ENCODE results near the gene MTCL1.

The MTCL1 gene

DNA sequence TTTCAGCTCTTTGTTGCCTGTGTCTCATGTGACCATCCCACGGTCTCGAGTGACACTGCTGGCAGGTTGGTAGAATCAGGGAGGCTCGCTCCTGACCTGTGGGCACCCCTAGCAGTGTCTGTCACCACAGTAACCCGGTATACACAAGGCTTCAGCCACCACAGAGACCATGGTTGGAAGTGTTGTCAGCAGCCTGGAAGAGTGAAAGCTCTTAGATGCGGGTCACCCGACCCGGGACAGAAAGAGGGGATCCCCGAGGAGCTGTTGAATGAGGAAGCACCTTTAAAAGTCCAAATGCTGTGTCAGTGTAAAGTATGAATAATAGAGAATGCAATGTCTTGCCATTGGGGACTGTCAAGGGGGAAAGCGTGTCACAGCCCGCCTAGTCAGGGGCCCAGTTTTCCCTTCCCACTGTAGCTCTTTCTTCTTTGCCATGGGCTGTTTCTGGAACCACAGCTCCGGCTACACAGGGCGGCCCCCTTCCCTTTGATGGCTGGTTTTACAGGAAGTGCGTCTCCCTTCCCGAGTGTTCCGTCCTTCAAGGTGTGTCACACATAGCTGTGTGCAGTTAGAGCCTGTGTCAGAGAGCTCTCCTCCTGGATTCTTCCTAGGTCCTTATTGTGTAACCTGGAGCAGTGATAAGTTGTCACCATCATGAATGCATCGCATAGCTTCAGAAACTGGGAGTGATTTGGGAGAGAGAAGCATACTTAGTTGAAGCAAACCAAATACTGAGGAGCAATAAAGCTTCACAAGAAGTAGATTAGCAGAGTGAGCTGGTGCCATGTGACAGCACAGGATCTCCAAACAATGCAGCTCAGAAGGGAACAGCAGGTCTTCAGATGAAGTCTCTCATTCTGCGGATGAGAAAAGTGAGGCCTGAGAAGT, 81.4 kb downstream of the MTCL1 start:
- TF ChIP-seq TAF1 (IDR thresholded peaks at IDR 0.05; ENCODE audit: borderline replicate concordance, insufficient read depth, low read length) (no peak), SIN3A (IDR thresholded peaks at IDR 0.05; ENCODE audit: borderline replicate concordance, insufficient read depth, low read length) (no peak), FOXP2 (optimal IDR thresholded peaks at IDR 0.05; ENCODE audit: borderline replicate concordance, extremely low read depth, extremely low read length, insufficient read depth) (no peak), POLR2AphosphoS5 (IDR thresholded peaks at IDR 0.05; ENCODE audit: low read depth, low read length) (no peak)
- TF ChIP-seq, protein P1, sequence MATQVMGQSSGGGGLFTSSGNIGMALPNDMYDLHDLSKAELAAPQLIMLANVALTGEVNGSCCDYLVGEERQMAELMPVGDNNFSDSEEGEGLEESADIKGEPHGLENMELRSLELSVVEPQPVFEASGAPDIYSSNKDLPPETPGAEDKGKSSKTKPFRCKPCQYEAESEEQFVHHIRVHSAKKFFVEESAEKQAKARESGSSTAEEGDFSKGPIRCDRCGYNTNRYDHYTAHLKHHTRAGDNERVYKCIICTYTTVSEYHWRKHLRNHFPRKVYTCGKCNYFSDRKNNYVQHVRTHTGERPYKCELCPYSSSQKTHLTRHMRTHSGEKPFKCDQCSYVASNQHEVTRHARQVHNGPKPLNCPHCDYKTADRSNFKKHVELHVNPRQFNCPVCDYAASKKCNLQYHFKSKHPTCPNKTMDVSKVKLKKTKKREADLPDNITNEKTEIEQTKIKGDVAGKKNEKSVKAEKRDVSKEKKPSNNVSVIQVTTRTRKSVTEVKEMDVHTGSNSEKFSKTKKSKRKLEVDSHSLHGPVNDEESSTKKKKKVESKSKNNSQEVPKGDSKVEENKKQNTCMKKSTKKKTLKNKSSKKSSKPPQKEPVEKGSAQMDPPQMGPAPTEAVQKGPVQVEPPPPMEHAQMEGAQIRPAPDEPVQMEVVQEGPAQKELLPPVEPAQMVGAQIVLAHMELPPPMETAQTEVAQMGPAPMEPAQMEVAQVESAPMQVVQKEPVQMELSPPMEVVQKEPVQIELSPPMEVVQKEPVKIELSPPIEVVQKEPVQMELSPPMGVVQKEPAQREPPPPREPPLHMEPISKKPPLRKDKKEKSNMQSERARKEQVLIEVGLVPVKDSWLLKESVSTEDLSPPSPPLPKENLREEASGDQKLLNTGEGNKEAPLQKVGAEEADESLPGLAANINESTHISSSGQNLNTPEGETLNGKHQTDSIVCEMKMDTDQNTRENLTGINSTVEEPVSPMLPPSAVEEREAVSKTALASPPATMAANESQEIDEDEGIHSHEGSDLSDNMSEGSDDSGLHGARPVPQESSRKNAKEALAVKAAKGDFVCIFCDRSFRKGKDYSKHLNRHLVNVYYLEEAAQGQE (IDR thresholded peaks at IDR 0.05; ENCODE audit: insufficient read depth in 1 of 2, low read depth in 2 of 2, low read length in 2 of 2): no peak

GRCh38 chr18:8787371-8787670, 82.0 kb downstream of the MTCL1 start:
- TF ChIP-seq, protein P1 (IDR thresholded peaks at IDR 0.05; ENCODE audit: insufficient read depth in 1 of 2, low read depth in 2 of 2, low read length in 2 of 2): no peak
- no peak for TF ChIP-seq SIN3A (IDR thresholded peaks at IDR 0.05; ENCODE audit: borderline replicate concordance, insufficient read depth, low read length)
- TF ChIP-seq FOXP2 (optimal IDR thresholded peaks at IDR 0.05; ENCODE audit: borderline replicate concordance, extremely low read depth, extremely low read length, insufficient read depth): no peak
- no peak for TF ChIP-seq TAF1 (IDR thresholded peaks at IDR 0.05; ENCODE audit: borderline replicate concordance, insufficient read depth, low read length)
- TF ChIP-seq POLR2AphosphoS5 (IDR thresholded peaks at IDR 0.05; ENCODE audit: low read depth, low read length): no peak

DNA sequence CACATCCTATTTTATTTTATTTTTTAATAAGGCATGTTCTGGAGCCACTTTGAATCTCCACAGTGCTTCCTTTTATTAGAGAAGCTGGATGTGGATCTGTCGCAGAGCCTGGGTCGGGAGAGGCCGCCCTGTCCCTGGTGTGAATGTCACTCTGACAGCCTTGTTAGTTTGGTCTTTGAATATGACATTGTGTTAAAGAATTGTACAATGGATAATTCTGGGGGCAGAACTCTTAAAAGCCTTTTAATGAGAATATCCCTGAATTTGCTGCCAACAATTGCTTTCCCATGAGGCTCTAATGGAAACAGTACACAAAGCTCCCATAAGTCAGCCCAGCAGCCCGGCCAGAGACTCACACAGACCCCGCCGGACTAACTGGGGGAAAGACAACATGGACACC, 82.4 kb downstream of the MTCL1 start:
- TF ChIP-seq SIN3A (IDR thresholded peaks at IDR 0.05; ENCODE audit: borderline replicate concordance, insufficient read depth, low read length): no peak
- no peak for TF ChIP-seq FOXP2 (optimal IDR thresholded peaks at IDR 0.05; ENCODE audit: borderline replicate concordance, extremely low read depth, extremely low read length, insufficient read depth)
- no peak for TF ChIP-seq POLR2AphosphoS5 (IDR thresholded peaks at IDR 0.05; ENCODE audit: low read depth, low read length)
- TF ChIP-seq, protein P1 (IDR thresholded peaks at IDR 0.05; ENCODE audit: insufficient read depth in 1 of 2, low read depth in 2 of 2, low read length in 2 of 2): no peak
- no peak for TF ChIP-seq TAF1 (IDR thresholded peaks at IDR 0.05; ENCODE audit: borderline replicate concordance, insufficient read depth, low read length)

- TF ChIP-seq POLR2AphosphoS5 (IDR thresholded peaks at IDR 0.05; ENCODE audit: low read depth, low read length) (no peak), TAF1 (IDR thresholded peaks at IDR 0.05; ENCODE audit: borderline replicate concordance, insufficient read depth, low read length) (no peak), FOXP2 (optimal IDR thresholded peaks at IDR 0.05; ENCODE audit: borderline replicate concordance, extremely low read depth, extremely low read length, insufficient read depth) (no peak), SIN3A (IDR thresholded peaks at IDR 0.05; ENCODE audit: borderline replicate concordance, insufficient read depth, low read length) (no peak)
- TF ChIP-seq, protein P1 (IDR thresholded peaks at IDR 0.05; ENCODE audit: insufficient read depth in 1 of 2, low read depth in 2 of 2, low read length in 2 of 2): no peak
Measured at GRCh38 chr18:8788503-8789429, 83.4 kb downstream of the MTCL1 start.

Data from PFSK-1 (cell line).